Measurements from ENCODE around the gene TRAF3IP1.
"Not testable (repeated sequence)": the region's sequence is repeated elsewhere in the genome, so short reads cannot be mapped to it uniquely, and the experiment has no call there.

Gene TRAF3IP1

DNA sequence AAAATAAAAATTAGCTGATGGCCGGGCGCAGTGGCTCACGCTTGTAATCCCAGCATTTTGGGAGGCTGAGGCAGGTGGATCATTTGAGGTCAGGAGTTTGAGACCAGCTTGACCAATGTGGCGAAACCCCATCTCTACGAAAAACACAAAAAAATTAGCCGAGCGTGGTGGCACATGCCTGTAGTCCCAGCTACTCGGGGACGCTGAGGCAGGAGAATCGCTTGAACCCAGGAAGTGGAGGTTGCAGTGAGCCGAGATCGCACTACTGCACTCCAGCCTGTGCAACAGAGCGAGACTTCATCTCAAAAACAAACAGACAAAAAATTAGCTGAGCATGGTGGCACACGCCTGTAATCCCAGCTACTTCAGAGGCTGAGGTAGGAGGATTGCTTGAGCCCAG is 9.6 kb upstream of the TRAF3IP1 start:
- DNase-seq: not testable (repeated sequence)

DNA sequence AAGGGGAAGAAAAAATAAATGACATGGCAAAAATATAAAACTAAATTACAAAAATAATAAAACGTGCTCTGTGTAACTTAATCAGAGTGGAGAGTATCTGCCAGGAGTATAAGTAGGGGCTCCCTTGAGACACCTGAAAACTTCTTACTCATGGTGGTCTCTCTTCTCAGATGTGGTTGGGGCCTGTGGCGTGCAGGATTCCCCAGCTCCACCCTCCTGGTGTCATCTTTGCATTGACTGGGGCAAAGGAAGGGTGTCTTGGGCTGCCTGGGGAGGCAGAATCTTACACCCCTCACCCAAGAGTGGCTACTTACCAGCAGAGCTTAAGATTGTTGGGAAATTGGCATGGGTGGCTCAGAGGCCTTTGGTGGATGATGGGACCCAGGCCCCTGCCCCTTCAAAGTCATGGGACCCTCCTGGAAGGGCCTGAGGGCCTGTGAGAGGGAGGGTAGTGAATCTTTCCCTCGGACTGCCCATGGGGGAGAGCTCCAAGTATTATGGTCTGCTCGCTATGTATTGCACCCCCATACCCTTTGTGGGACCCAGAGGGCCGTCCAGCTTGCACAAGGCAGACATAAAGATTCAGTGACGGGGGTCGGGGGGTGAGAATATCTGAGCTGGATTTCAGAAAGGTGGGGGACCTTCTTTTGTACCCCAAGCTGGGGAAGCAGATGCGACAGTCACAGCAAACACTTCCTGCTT is 6.9 kb upstream of the TRAF3IP1 start:
- no peak for DNase-seq

DNA sequence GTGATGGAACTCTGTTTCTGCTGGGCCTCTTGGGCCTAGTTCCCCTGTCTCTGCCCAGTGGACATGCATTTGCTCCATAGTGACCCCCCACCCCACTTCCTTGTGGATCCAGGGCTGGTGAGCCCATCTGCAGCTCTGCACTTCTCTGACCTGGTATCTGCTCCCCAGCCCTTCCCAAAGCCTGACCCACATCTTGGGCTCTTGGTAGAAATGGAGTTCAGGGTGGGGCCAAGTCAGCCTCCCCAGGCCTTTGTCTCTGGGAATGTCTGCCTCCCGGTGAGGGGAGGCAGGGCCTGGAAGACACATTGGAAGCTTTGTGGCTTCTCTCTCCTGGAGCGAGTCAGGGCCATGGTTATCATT is 6.3 kb upstream of the TRAF3IP1 start:
- DNase-seq: no peak

DNA sequence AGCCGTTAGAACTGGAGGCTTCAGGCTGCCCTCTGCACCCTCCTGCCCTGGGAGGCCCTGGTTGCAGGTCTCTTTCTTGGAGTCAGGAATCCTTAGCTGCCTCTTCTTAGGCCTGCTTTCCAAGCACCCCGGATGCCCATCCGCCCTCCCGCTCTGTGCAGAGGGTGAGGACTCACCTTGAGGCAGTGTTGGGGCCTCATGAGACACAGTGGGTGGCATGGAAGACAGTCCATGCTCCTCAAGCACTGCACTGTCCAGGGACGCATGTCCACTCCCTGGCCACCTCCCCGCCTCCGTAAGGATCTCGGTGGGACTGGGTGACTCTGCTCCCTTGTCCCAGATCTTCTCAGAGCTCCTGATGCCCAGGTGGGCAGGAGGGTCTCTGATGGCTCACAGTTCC is 5.7 kb upstream of the TRAF3IP1 start:
- DNase-seq: no peak

DNA sequence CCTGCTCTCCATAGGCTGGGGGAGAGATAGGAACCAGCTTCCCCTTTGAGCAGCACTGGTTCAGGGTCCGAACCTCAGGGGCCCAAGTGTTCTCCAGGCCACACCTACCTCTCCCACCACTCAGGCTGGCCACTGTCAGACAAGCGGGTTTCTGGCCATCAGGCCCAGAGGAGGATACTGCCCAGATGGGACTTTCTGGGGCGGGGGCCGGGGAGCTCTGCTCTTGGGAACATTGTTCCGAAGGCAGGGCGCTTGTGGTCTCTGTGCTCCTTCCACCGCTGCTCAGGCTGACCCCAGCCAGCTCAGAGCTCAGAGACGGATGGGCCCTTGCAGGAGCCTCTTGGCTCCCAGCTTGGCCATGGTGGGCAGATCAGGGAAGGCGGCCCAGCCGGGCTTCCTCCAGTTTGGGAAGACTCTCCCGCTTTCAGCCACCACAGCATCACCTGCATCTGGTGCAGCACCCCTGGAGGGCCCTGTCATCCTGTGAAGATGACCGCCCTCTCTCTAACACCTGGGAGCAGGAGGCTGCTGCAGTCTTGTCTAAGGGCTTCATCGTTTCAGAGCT is 5.2 kb upstream of the TRAF3IP1 start:
- no peak for DNase-seq

DNA sequence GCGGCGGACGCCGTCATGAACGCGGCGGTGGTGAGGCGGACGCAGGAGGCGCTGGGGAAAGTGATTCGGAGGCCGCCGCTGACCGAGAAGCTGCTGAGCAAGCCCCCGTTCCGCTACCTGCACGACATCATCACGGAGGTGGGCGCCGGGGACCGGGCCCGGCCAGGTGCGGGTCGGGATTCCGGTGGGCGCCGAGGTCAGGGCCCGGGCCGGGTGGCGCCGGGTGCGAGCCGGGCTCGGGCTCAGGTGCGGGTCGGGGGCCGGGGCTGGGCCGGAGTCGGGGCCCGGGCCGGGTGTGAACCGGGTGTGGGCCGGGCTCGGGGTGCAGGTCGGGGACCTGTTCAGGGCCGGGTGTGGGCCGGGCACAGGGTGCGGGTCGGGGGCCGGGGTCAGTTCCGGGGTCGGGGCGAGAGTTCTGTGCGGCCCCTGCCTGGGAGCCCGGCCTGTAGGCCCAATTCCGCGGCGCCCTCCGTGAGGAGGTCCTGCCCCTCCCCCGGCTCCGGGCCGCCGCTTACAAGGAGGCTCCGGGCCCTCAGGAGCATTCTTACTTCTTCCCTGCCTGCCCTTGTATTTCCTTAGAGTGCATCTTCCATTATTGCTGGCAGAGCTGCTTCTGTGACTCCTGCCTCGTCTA is 447 bp downstream of the TRAF3IP1 start:
- no peak for DNase-seq

DNA sequence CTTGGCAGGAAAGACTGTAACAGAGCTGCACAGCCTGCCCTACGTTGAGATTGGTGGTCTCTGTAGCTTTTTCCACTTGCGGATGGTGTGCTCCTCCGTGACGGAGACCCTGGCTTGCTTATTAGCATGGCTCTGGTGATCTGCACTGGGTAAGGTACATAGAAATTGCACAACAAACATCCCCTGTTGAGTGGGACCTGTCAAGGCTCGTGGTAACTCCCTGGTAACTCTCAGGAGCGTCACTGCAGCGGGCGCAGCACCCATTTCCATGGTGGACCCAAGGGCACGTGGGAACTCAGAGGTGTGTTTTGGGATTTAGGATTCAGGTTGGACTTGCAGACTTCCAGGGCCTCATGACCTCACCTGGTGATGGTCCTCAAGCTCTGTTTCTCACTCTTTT is 1.1 kb downstream of the TRAF3IP1 start:
- no peak for DNase-seq

DNA sequence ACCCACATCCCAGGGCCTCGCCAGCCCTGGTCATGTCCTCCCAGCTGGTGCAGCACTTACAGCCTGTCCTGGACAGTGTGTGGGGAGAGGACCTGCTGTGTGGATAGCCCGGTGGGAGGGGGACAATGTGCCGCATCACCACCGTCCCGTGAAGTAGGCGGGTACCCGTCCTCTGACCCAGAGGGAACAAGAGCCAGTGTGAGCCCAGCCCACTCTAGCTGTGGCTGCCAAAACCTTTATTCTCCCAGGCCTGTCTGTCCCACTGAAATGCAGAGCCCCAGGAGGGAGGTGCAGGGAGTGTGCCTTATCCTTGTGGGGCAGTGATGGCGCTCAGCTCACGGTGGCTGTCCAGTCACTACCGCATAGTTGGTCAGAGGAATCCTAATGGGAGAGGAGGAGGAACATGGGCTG is 1.7 kb downstream of the TRAF3IP1 start:
- no peak for DNase-seq

DNA sequence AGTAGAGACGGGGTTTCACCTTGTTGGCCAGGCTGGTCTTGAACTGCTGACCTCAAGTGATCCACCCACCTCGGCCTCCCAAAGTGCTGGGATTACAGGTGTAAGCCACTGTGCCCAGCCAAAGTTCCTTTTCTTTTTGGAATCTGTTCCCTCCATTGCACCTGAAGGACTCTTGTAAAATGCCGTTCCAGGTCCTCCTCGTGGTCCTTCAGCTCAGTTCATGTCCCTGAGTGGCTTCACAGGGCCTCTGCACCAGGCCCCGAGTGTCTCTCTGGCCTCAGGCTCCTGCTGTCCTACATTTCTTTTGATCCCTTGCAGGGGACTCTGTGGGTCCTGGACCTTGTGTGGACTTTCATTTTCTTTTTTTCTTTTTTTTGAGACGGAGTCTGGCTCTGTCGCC is 3.9 kb downstream of the TRAF3IP1 start:
- not testable (repeated sequence) for DNase-seq

DNA sequence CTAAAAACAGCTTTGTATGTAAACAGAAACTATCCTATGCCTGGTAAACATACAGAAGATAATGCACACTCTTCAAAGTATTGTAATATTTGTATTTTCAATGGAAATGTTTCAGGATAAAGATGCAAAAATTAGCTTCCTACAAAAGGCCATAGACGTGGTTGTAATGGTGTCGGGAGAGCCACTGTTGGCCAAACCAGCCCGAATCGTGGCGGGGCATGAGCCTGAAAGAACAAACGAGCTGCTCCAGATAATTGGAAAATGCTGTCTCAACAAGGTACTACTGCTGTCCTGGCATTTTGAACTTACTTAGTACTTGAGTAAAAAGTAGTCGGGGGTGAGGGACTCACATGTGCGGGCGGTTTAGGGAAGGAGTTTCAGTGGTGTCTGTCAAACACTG is 5.4 kb downstream of the TRAF3IP1 start:
- DNase-seq: no peak

DNA sequence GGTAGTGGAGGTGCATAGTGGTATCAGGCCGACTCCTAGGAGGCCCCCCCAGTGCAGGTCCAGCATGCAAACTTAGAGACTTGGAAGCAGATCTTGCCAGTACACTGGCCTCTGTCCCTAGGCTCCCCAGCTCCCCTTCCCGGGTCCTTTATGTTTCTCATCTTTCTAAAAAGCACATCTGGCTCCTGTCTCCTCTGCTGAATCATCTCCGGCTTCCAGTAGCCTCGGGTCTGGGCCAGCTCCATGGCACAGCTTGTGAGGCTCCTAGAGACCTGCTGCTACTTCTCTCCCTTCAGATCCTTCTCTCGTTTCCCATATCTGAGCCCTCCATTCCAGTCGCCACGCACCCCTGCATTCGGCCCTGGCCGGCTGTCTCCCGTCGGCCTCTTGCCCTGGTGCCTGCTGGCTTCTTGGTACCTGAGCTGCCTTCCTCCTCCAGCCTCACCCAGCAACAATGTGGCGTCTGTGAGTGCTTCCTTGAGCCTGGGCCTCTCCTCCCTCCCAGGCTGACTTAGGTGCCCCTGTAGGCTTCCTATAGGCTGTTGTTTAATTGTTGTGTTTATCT is 6.6 kb downstream of the TRAF3IP1 start:
- DNase-seq: no peak

DNA sequence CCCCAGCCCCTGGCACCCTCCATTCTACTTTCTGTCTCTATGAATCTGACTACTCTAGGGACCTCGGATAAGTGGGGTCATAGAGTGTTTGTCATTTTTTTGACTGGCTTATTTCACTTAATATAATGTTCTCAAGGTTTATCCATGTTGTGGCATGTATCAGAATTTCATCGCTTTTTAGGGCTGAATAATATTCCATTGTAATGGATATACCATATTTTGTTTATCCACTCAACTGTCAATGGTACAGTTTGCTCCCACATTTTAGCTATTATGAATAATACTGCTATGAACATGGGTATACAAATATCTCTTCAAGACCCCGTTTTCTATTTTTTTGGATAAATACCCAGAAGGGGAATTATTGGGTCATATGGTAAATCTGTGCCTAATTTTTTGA is 7.4 kb downstream of the TRAF3IP1 start:
- no peak for DNase-seq

DNA sequence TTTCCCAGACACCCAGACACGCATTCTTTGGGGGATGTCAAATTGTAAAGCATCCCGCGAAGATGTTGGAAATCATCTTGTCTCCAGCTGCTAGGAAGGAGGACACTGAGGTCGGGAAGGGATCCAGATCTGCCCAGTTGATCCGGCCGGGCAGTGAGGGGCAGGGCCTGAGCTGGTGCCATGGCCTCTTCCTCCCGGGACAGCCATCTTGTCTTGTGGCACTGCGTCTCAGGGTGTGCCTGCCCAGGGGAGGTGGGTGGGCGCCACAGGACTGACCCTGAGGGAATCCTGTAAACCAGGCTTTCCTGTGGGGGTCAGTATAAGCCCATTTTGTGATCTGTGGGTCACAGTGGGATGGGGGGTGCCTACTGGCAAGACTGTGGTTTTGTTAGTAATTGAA is 10.1 kb downstream of the TRAF3IP1 start:
- no peak for DNase-seq

DNA sequence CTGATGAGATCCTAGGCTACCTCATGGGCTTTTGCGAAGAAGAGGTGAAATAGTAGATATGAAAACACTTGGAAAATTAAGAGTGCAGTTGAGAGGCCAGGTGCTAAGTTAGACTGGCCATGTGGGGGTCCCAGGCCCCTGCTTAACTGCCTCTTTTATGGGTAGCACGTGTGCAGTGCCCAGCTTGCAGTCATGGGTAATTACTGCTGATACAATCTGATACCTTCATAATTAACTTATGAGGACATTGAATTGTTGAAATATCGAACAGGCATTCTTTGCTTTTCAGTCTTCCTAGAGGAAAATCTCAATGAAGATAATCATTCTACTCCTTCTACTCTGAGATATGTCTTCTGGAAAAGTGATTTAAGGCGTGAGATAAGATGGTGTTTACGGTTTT is 11.6 kb downstream of the TRAF3IP1 start:
- no peak for DNase-seq

DNA sequence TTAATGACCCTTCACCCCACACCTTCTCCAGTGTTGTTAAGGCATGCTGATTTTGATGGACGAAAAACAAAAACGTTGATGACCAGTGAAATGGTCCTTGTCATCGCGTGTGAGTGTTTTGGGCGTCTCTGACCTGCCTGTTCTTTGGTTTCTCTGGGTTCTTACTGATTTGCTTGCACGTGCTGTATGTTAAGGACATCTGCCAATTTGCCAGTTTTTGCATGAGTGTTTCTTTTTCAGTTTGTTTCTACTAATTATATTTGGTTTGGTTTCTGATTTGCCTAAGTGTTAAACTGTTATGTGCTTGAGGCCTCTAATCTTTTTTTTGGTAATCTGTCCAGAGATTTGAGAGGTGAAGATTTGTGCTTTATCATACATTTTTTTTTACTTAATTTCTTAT is 14.6 kb downstream of the TRAF3IP1 start:
- DNase-seq: no peak

DNA sequence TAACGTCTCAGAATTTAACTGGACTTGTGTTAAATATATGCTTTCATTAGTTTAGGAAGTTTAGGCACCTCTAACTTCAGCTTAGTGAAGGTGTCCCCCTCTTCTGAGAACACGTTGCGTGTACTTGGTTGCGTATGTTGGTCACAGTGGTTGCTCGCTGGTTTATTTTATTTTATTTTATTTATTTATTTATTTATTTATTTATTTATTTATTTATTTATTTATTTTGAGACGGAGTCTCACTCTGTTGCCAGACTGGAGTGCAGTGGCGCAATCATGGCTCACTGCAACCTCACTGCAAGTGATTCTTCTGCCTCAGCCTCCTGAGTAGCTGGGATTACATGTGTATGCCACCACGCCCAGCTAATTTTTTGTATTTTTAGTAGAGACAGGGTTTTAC is 15.3 kb downstream of the TRAF3IP1 start:
- DNase-seq: not testable (repeated sequence)

DNA sequence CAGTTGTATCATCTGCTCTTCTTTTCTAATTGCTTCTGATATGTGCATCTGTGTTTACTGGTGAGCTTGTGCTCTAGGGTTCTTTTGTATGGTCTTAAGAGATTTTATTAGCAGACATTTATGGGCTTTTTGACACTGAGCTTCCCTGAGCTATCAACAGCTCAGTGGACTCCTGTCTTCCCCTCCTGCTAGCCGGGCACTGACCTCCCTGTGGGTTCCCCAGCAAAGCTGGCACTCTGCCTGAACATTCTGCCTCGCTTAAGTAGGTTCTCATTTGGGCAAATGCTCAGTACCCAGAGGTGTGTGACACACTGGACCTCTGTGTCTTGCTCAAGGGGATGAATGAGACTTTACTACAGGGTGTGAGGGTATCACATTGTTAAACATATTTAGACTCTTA is 15.8 kb downstream of the TRAF3IP1 start:
- DNase-seq: no peak

DNA sequence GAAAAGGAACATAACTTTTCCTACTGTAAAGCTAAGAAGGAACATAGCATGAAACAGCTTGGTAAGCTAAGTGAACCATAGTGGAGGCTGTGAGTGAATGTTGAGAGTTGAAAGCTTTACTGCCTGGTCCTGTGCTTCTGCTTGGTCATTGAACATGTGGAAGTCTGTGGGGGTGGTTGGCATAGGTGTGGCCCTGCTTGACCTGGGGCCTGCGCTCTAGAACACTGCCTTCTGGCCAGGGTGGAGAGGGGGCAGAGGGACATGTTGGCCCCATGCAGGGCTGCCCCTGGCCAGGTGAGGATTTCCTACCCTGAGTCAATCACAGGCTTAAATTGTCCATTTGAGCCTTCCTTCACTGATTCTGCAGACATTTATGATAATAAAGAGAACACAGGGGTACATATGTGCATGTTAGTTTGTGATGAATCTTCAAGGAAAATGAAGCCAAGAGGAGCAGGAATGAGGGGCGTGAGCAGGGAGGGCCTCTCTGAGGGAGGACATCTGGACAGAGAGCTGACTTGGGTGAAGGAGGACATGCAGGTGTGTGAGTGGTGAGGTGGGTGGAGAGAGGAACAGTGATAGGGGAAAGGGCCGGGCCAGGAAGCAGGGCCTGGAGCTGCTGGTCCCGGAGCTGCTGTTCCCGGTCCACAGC is 16.6 kb downstream of the TRAF3IP1 start:
- DNase-seq: no peak

DNA sequence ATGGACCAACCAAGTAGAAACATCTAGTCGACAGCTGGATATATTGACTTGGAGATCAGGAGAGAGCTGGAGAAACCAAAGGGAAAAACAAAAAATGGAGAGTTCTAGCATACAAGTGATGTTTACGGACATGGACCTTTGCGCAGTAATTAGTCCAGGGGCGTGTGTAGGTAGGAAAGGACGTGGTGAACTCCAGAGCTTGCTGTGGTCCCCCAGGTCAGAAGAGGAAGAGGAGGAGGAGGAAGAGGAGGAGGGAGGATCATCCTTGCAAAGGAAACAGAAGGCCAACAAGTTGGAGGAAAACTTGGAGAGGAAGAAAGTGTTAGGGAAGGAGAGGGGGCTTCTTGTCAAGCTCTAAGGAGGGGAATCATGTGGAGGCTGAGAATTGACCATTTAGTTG is 17.5 kb downstream of the TRAF3IP1 start:
- DNase-seq: no peak

DNA sequence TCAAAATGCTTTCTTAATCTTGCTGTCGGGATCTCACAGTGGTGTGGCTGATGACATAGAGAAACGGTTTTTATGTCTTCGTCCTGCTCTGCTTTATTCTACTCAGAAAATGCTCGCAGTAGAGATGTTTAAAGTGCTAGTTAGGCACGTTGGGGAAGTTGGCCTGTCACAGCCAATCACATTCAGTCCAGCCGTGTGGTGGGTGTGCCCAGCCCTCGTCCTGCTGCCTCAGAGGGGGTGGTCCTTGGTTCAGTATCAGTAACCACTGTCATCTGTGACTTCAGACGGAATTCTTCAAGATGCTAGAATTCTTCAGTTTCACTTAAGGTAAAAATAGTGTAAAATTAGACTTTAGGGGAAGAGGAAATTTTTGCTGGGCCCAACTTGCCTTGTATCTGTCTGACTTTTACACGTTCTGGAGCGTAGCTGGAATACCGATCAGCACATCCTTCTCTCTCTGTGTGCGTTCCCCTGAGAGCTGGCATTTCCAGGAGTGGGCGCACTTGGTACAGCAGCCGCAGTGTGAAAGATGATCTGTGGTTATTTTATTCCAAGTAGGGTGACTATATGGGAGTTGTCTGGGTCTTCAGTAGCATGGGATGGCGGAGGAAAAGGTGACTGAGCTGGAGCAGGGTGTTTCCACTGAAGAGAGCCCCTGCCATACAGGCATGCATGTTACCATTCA is 18.5 kb downstream of the TRAF3IP1 start:
- no peak for DNase-seq

DNA sequence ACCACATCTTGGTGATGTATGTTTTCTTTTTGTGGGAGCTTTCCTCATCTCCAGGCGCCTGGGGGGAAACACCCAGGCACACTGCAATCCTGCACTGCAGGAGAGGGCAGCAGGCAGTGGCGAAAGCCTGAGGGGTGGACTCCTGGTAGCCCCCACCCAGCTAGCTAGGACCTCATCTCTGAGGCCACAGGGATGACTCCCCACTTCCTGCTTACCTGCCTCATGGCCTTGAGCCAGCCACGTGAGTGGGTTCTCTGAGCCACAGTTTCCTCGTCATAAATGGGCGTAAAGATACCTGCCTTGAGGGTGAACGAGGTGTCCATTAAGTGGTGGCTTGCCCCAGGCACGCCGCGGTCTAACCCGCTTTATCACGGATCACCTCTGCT is 19.1 kb downstream of the TRAF3IP1 start:
- DNase-seq: no peak

DNA sequence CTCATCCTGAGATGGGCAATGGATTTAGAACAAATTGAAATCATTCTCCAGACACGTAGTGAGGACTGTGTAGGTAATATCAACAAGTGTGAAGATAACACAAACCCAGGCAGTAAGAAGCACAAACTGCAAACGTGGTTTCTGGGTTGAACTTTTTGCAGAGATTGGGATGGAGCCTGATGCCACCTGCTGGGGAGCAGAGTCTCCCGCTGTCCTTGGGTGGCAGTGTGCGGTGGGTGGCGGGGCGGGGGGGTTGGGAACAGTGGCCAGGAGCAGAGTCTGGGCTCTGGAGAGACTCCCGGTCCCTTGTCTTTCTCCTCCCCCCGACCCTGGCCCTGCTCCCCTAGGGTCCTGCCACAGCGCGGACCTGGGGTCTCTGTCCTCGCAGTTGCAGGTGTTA is 19.5 kb downstream of the TRAF3IP1 start:
- no peak for DNase-seq

DNA sequence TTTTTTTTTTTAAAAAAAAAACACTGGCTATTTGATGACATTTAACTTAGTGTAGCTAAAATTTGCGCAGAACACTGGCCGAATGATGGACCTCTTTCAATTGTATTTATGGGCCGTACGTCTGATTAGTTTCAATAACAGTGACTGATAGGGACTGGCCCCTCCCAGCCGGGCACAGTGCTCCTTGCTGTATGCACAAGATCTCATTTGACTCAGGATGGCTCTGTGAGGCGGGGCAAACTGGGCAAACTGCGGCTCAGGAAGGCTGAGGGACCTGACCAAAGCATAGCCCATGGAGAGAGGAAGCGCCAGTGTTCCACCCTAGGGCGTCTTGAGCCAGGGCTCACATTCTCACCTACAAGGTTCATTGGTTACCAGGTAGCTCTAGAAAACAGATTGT is 21.2 kb downstream of the TRAF3IP1 start:
- no peak for DNase-seq
